ENCODE data around the gene UBN1.

The UBN1 gene

GRCh38 chr16:4846901-4847773 lies at the start of gene UBN1, which contains the start of gene GLYR1:
Gene UBN1, plus strand, starts transcription at chr16:4847481. Its CDS starts 5,437 bp downstream, at chr16:4852918.
Gene GLYR1, minus strand, starts transcription at chr16:4847288. Its CDS starts 23 bp downstream, at chr16:4847265.
- peak; percentile 75 for DNase-seq

- no peak for DNase-seq
Observed at GRCh38 chr16:4797805-4798252, 49.5 kb upstream of the UBN1 start.

GRCh38 chr16:4798456-4798855 lies 48.8 kb upstream of the UBN1 start:
- no peak for DNase-seq

- no peak for DNase-seq
Observed at GRCh38 chr16:4799171-4799855, 48.0 kb upstream of the UBN1 start.

GRCh38 chr16:4800290-4801041 lies 46.8 kb upstream of the UBN1 start:
- no peak for DNase-seq

GRCh38 chr16:4801051-4801961 lies 46.0 kb upstream of the UBN1 start:
- DNase-seq = no peak

GRCh38 chr16:4801962-4802658 lies 45.2 kb upstream of the UBN1 start, which contains the start of gene ROGDI:
Gene ROGDI, minus strand, starts transcription at chr16:4802633. Its CDS starts 62 bp downstream, at chr16:4802571.
- no peak for DNase-seq

GRCh38 chr16:4802659-4803287 lies 44.5 kb upstream of the UBN1 start:
- peak; percentile 99 for DNase-seq

GRCh38 chr16:4803401-4803844 lies 43.9 kb upstream of the UBN1 start:
- no peak for DNase-seq

- DNase-seq = no peak
Observed at GRCh38 chr16:4803898-4804762, 43.2 kb upstream of the UBN1 start.

GRCh38 chr16:4805231-4805630 lies 42.0 kb upstream of the UBN1 start:
- no peak for DNase-seq

- DNase-seq = no peak
Observed at GRCh38 chr16:4806280-4806679, 41.0 kb upstream of the UBN1 start.

GRCh38 chr16:4811242-4811641 lies 36.0 kb upstream of the UBN1 start:
- no peak for DNase-seq

- DNase-seq = no peak
Observed at GRCh38 chr16:4811773-4812172, 35.5 kb upstream of the UBN1 start.

- DNase-seq = no peak
Observed at GRCh38 chr16:4813251-4814003, 33.9 kb upstream of the UBN1 start.

- no peak for DNase-seq
Observed at GRCh38 chr16:4814046-4814445, 33.2 kb upstream of the UBN1 start.

GRCh38 chr16:4814542-4815173 lies 32.6 kb upstream of the UBN1 start:
- DNase-seq = no peak

GRCh38 chr16:4820652-4821051 lies 26.6 kb upstream of the UBN1 start:
- DNase-seq = no peak

Data from cortex of kidney (tissue), 1 donor.